Fibroblast of mammary gland (primary cell): Measurements from ENCODE around the gene PTPRN2.

ENCODE experiments used
- DNase-seq: peaks from one replicate; pipeline ENCODE4 v3.0.0-alpha.2; 2010; ENCODE audit warnings: low read depth
- H3K4me3 ChIP-seq: 2 replicates; pipeline ENCODE4 v1.5.1; 2011; ENCODE audit warnings: low read depth, mild to moderate bottlenecking, low read length, moderate library complexity; ENCODE audit not compliant: control insufficient read depth
- TF ChIP-seq, protein P1 (sequence below): conservative IDR thresholded peaks from 2 replicates; pipeline ENCODE4 v1.5.1; 2011; ENCODE audit warnings: low read depth, low read length, inconsistent platforms; ENCODE audit not compliant: control insufficient read depth, insufficient read depth

The PTPRN2 gene

GRCh38 chr7:158108646-158109293 lies 478.9 kb downstream of the PTPRN2 start:
- TF ChIP-seq, protein P1, sequence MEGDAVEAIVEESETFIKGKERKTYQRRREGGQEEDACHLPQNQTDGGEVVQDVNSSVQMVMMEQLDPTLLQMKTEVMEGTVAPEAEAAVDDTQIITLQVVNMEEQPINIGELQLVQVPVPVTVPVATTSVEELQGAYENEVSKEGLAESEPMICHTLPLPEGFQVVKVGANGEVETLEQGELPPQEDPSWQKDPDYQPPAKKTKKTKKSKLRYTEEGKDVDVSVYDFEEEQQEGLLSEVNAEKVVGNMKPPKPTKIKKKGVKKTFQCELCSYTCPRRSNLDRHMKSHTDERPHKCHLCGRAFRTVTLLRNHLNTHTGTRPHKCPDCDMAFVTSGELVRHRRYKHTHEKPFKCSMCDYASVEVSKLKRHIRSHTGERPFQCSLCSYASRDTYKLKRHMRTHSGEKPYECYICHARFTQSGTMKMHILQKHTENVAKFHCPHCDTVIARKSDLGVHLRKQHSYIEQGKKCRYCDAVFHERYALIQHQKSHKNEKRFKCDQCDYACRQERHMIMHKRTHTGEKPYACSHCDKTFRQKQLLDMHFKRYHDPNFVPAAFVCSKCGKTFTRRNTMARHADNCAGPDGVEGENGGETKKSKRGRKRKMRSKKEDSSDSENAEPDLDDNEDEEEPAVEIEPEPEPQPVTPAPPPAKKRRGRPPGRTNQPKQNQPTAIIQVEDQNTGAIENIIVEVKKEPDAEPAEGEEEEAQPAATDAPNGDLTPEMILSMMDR = no peak
- no peak overlapping the region for H3K4me3 ChIP-seq
- DNase-seq = no peak

GRCh38 chr7:158107806-158108205 lies 479.8 kb downstream of the PTPRN2 start:
- TF ChIP-seq, protein P1 = no peak
- H3K4me3 ChIP-seq = no peak overlapping the region
- DNase-seq = no peak

DNA sequence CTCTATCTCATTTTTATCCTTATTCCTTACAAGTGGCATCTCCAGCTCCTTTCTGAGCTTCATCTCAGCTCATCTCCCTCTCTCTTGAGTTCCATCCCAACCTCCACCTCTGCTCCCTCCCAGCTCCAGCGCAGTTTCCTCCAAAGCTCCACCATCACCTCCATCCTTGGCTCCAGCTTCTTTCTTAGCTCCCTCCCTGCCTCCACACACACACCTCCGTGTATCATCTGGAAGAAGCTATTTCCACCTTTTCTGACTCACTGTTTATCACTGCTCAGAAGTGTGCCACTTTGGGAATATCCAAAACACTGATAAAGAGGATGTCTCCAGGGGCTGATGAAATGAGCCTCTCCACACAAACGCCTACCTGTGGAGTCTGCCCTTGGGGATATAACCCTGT lies 481.4 kb downstream of the PTPRN2 start:
- no peak overlapping the region for H3K4me3 ChIP-seq
- TF ChIP-seq, protein P1 = no peak

DNA sequence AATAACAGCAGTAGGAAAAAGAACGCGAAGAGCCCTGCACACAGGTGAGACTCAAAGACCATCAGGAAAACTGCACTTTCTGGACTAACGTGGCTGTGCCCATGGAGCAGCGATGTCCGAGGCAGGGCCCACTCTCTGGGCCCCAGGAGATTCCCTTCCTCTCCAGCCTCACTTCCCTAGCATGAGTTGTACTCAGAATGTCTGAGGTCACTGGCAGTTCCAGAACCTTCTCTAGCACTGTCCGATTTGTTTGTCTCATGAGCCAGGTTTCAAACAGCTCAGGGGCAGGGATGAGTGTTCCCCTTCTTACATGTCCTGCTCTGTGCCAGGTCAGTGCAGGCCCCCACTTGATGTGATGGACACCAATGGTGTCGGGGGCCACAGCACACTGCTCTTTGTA lies 484.2 kb downstream of the PTPRN2 start:
- TF ChIP-seq, protein P1 = no peak

More for the DNA sequence above, 481.4 kb downstream of the PTPRN2 start:
- no peak for DNase-seq

GRCh38 chr7:158102897-158103296 lies 484.7 kb downstream of the PTPRN2 start:
- no peak overlapping the region for H3K4me3 ChIP-seq
- TF ChIP-seq, protein P1 = no peak
- DNase-seq = no peak

More for the DNA sequence above, 484.2 kb downstream of the PTPRN2 start:
- no peak for DNase-seq
- no peak overlapping the region for H3K4me3 ChIP-seq

DNA sequence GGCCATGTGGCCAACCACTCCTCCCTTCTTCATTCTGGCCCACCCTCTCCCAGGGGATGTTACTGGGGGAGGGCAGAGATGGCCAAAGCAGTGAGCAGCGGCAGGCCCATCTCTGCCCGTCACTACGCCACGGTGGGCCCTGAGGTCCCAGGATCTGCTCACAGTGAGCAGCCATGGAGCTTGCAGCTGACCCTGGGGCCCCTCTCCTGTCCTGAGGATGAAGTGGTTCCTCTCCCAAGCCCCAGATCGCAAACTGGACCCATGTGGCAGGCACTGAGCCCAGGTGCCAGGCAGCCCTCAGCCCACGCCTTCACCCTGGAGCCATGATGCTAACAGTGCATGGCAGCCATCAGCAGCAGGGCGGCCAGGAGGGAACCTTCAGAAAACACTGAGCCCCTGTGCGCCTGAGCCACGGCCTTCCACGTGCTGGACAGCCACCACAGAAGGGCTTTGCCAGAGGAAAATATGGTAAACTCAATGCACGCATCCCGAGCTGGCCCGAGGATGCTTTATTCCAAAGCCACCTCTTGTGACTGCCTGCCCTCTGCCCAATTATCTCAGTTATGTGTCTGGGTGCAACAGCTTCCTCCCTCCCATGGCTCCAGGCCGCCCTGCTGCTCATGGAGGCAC lies 485.7 kb downstream of the PTPRN2 start:
- no peak overlapping the region for H3K4me3 ChIP-seq
- TF ChIP-seq, protein P1 = no peak
- no peak for DNase-seq
